B cell (primary cell): ENCODE results near the gene NTM. TPM values are rescaled to one million over a fixed set of nuclear protein-coding genes. Genes with fewer than 3 reads are reported as not detected.

Source experiments
- ATAC-seq: fragments of 200-7000 bp; cut with Tn5 transposase; one replicate; pipeline ENCODE4 v1.10.0; 2021; ENCODE audit warnings: low read depth, mild to moderate bottlenecking, moderate number of reproducible peaks, moderate library complexity
- CTCF ChIA-PET: fragments of 350-600 bp; sonication (Branson Sonifier 250); formaldehyde crosslinking; loops from one replicate; lab custom pipeline; 2021; ENCODE audit warnings: antibody characterized with exemption, inconsistent platforms; lab: Charles Lee
- POLR2A ChIA-PET: fragments of 350-600 bp; sonication (Branson Sonifier 250); formaldehyde crosslinking; loops from one replicate; lab custom pipeline; 2021; ENCODE audit warnings: antibody characterized with exemption; lab: Charles Lee
- DNase-seq: peaks from one replicate; pipeline ENCODE4 v3.0.0; 2013
- H2AFZ ChIP-seq: 2 replicates; pipeline ENCODE4 v1.6.1; 2012; ENCODE audit warnings: mild to moderate bottlenecking, low read depth, low read length; ENCODE audit not compliant: insufficient read depth, poor library complexity, severe bottlenecking
- H3K27ac ChIP-seq, 2 donors: 1 replicate in 1 of 2; 2 replicates in 1 of 2; pipeline ENCODE4 v1.5.1; 2012 to 2013; ENCODE audit warnings: low read length in 2 of 2, mild to moderate bottlenecking in 2 of 2, moderate library complexity in 1 of 2
- H3K27me3 ChIP-seq, 4 experiments: fragments of 200-600 bp in 1 of 4; sonication (generic) in 1 of 4; replicated peaks in 1 of 4; 1 replicate in 2 of 4; 2 replicates in 2 of 4; pipeline versions ENCODE4 v1.6.1 to v1.7.0; 2013 to 2016; ENCODE audit warnings: low read length in 3 of 4, mild to moderate bottlenecking in 2 of 4, mixed read lengths in 1 of 4, moderate library complexity in 1 of 4; ENCODE audit not compliant: insufficient read depth in 4 of 4, control insufficient read depth in 3 of 4; ENCODE audit errors: control extremely low read depth in 1 of 4
- H3K36me3 ChIP-seq, 2 experiments: replicated peaks in 1 of 2; 1 replicate in 1 of 2; 2 replicates in 1 of 2; pipeline versions ENCODE4 v1.6.1 to v1.7.1; 2013; ENCODE audit warnings: low read length in 1 of 2; ENCODE audit not compliant: insufficient read depth in 2 of 2, control insufficient read depth in 1 of 2; ENCODE audit errors: control extremely low read depth in 1 of 2, extremely low read depth in 1 of 2
- H3K4me1 ChIP-seq, 2 donors: fragments of 200-600 bp in 1 of 2; sonication (generic) in 1 of 2; 1 replicate in 1 of 2; 2 replicates in 1 of 2; pipeline versions ENCODE4 v1.5.1 to v1.6.1; 2013 to 2017; ENCODE audit warnings: low read length in 2 of 2; ENCODE audit not compliant: control insufficient read depth in 2 of 2, insufficient read depth in 2 of 2
- H3K4me2 ChIP-seq: replicated peaks from 2 replicates; pipeline ENCODE3; 2012; ENCODE audit warnings: mild to moderate bottlenecking, low read depth, low read length; ENCODE audit not compliant: poor library complexity, severe bottlenecking
- H3K4me3 ChIP-seq, 5 experiments: fragments of 200-600 bp in 1 of 5; sonication (generic) in 1 of 5; 1 replicate in 3 of 5; 2 replicates in 2 of 5; pipeline versions ENCODE4 v1.5.1 to v1.7.0; 2011 to 2016; ENCODE audit warnings: low read length in 4 of 5, mild to moderate bottlenecking in 4 of 5, low read depth in 2 of 5, control low read depth in 1 of 5, moderate library complexity in 1 of 5; ENCODE audit not compliant: insufficient read depth in 1 of 5; ENCODE audit errors: control extremely low read depth in 1 of 5, extremely low read depth in 1 of 5
- H3K79me2 ChIP-seq: fragments of 200-600 bp; sonication (generic); one replicate; pipeline ENCODE4 v1.6.0; 2016; ENCODE audit warnings: low read length; ENCODE audit not compliant: control insufficient read depth, insufficient read depth
- H3K9ac ChIP-seq: fragments of 200-600 bp; sonication (generic); 2 replicates; pipeline ENCODE4 v1.6.1; 2017; ENCODE audit warnings: mild to moderate bottlenecking, low read length, moderate library complexity
- H3K9me3 ChIP-seq, 3 donors: one replicate each; pipeline versions ENCODE4 v1.6.1 to v1.7.1; 2013; ENCODE audit warnings: low read length in 2 of 3; ENCODE audit not compliant: control insufficient read depth in 2 of 3, insufficient read depth in 1 of 3; ENCODE audit errors: control extremely low read depth in 1 of 3
- H4K20me1 ChIP-seq: 2 replicates; pipeline ENCODE4 v1.6.0; 2012; ENCODE audit warnings: mild to moderate bottlenecking, low read length; ENCODE audit not compliant: insufficient read depth, control insufficient read depth, poor library complexity, severe bottlenecking
- H3K27ac Mint-ChIP-seq: one replicate; pipeline ENCODE4 v1.8.0; 2021; ENCODE audit warnings: mixed read lengths
- H3K27me3 Mint-ChIP-seq: one replicate; pipeline ENCODE4 v1.8.0; 2021; ENCODE audit warnings: mixed read lengths
- H3K4me1 Mint-ChIP-seq: one replicate; pipeline ENCODE4 v1.8.0; 2021; ENCODE audit warnings: mixed read lengths
- H3K4me3 Mint-ChIP-seq: one replicate; pipeline ENCODE4 v1.8.0; 2021; ENCODE audit warnings: mixed read lengths
- H3K9me3 Mint-ChIP-seq: one replicate; pipeline ENCODE4 v1.8.0; 2022; ENCODE audit warnings: mixed read lengths; ENCODE audit not compliant: insufficient read depth
- CTCF ChIP-seq: fragments of 200-600 bp; IDR thresholded peaks from one replicate; pipeline ENCODE4 v1.8.0; 2022; ENCODE audit warnings: antibody characterized with exemption, mild to moderate bottlenecking
- EZH2 ChIP-seq: IDR thresholded peaks from 2 replicates; pipeline ENCODE4 v1.6.1; 2012; ENCODE audit warnings: borderline replicate concordance, low read depth, mild to moderate bottlenecking, moderate library complexity, low read length; ENCODE audit not compliant: insufficient read depth, poor library complexity, severe bottlenecking
- WGBS: methylation state at CpG from one replicate; pipeline ENCODE4 v1.1.5; 2013; ENCODE audit warnings: missing lambda C conversion rate; ENCODE audit not compliant: insufficient coverage; 5-methylcytosine and 5-hydroxymethylcytosine counted together
- intact Hi-C: fragments of 100-400 bp; cut with micrococcal nuclease; formaldehyde crosslinking; loops from one replicate; pipeline ENCODE4 v1.10.0; 2022
- polyA plus RNA-seq: library from polyadenylated mRNA; depleted of rRNA; stranded (reverse); fragments of >200 nt; gene quantifications from 2 replicates; pipeline ENCODE4 v1.2.3, GENCODE V29; 2012
- total RNA-seq, 2 donors: library from RNA; stranded (reverse); fragments of 120-200 nt in 1 of 2; gene quantifications; 1 replicate in 1 of 2; 2 replicates in 1 of 2; pipeline versions ENCODE4 v1.2.3 to v1.2.4, GENCODE V29; 2013 to 2022

NTM gene
- total and polyA plus RNA-seq, 2 donors (not counting 1 experiment from before 2014, with no cell fraction given): not detected

- no peaks in the 10 kb centered on the region for H3K36me3 ChIP-seq
- no peak for TF ChIP-seq EZH2
- TF ChIP-seq CTCF: no peak
- no peak overlapping the region for H3K4me2 ChIP-seq
- DNase-seq (no peak), ATAC-seq (no peak)
- intact Hi-C loops: no loop called here
- H3K79me2 ChIP-seq: no peaks in the 10 kb centered on the region
- no peak overlapping the region for H3K27ac ChIP-seq
- WGBS: no CpG with 5 or more reads among the region's 2 CpGs
- Mint-ChIP-seq H3K27me3 (no peaks in the 10 kb centered on the region), H3K4me3 (no peak overlapping the region), H3K4me1 (no peaks in the 10 kb centered on the region), H3K9me3 (no peaks in the 10 kb centered on the region), H3K27ac (no peak overlapping the region)
- POLR2A ChIA-PET: no interaction called here
- no peaks in the 10 kb centered on the region for H3K27me3 ChIP-seq
- H4K20me1 ChIP-seq: no peaks in the 10 kb centered on the region
- H3K4me1 ChIP-seq: no peaks in the 10 kb centered on the region
- H2AFZ ChIP-seq: no peak overlapping the region
- peaks cover 0 to 4% (median 0%) of the 10 kb centered on the region in 3 donors for H3K9me3 ChIP-seq
- H3K4me3 ChIP-seq: no peak overlapping the region
- H3K9ac ChIP-seq: no peak overlapping the region
- CTCF ChIA-PET: no interaction called here
Observed at GRCh38 chr11:131957201-131957600, 586.8 kb downstream of the NTM start.

- Histone ChIP-seq H3K4me3 (no peak overlapping the region), H3K4me1 (no peaks in the 10 kb centered on the region), H4K20me1 (no peaks in the 10 kb centered on the region), H3K4me2 (no peak overlapping the region), H2AFZ (no peak overlapping the region), H3K27ac (no peak overlapping the region), H3K9ac (no peak overlapping the region), H3K9me3 (peaks cover 0 to 9% (median 0%) of the 10 kb centered on the region in 3 donors), H3K27me3 (no peaks in the 10 kb centered on the region), H3K36me3 (no peaks in the 10 kb centered on the region), H3K79me2 (no peaks in the 10 kb centered on the region)
- Mint-ChIP-seq H3K9me3 (no peaks in the 10 kb centered on the region), H3K27ac (no peak overlapping the region), H3K4me3 (no peak overlapping the region), H3K27me3 (no peaks in the 10 kb centered on the region), H3K4me1 (no peaks in the 10 kb centered on the region)
- ChIA-PET CTCF (no interaction called here), POLR2A (no interaction called here)
- no peak for TF ChIP-seq EZH2
- no peak for TF ChIP-seq CTCF
- intact Hi-C loops: no loop called here
- no peak for ATAC-seq
- DNase-seq: no peak
- WGBS: 100% methylated on average over 1 of the region's 6 CpGs
Observed at GRCh38 chr11:131957875-131958274, 587.5 kb downstream of the NTM start.
